ENCODE data around the gene FSTL5. TPM values are rescaled to one million over a fixed set of nuclear protein-coding genes. Genes with fewer than 3 reads are reported as not detected.

FSTL5 gene
- total RNA-seq, 1 experiment from 2014 or later = not detected

DNA sequence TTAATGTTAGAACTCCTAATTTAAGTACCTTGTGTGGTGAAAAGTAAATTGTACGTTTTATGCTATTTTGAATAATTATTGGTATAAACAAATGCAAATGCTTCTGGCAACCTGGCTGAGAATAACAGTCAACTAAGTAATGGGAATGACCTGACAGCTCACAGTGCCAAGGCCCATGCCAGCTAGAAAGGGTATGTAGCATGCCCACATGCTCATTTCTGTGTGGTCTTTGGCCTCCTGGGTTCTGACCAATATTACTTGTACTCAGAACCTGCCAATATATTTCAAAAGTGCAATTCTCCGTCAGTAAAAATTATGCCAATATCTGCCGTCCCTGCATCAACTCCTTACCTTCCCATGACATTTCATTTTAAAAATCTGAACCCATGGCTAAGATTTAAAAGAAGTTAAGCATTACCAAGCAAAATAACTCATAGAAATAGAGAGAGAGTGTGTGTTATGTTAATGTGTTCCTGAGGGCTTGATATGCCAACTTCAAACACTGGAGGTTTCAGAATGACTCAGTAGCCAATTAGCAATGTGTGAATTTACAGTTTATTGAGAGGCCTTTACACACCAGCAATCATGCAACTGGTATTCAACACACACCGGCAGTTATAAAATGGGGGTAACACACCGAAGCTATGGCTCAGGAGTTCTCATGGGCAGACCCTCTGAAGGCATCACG, 820.8 kb downstream of the FSTL5 start:
- no peak for DNase-seq (ENCODE audit: unreplicated experiment)
- Mint-ChIP-seq H3K9me3 (ENCODE audit: unreplicated experiment) (no peaks in the 10 kb centered on the region), H3K4me1 (ENCODE audit: insufficient read depth, unreplicated experiment) (peaks cover 11% of the 10 kb centered on the region), H3K36me3 (ENCODE audit: insufficient read depth, unreplicated experiment) (no peaks in the 10 kb centered on the region), H3K4me3 (ENCODE audit: unreplicated experiment) (no peak overlapping the region), H3K27ac (ENCODE audit: low read depth, unreplicated experiment) (no peak overlapping the region), H3K27me3 (ENCODE audit: insufficient read depth, unreplicated experiment) (no peaks in the 10 kb centered on the region)
- intact Hi-C loops (cut with micrococcal nuclease) = no loop called here
- CTCF ChIA-PET = interaction anchor here (0.7 kb wide), 1 partner anchor 161 kb away, joined by 3 read pairs; no protein-coding TSS in a partner anchor
- TF ChIP-seq, protein P1, sequence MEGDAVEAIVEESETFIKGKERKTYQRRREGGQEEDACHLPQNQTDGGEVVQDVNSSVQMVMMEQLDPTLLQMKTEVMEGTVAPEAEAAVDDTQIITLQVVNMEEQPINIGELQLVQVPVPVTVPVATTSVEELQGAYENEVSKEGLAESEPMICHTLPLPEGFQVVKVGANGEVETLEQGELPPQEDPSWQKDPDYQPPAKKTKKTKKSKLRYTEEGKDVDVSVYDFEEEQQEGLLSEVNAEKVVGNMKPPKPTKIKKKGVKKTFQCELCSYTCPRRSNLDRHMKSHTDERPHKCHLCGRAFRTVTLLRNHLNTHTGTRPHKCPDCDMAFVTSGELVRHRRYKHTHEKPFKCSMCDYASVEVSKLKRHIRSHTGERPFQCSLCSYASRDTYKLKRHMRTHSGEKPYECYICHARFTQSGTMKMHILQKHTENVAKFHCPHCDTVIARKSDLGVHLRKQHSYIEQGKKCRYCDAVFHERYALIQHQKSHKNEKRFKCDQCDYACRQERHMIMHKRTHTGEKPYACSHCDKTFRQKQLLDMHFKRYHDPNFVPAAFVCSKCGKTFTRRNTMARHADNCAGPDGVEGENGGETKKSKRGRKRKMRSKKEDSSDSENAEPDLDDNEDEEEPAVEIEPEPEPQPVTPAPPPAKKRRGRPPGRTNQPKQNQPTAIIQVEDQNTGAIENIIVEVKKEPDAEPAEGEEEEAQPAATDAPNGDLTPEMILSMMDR (IDR thresholded peaks at IDR 0.05; ENCODE audit: unreplicated experiment) = no peak
- BruUV-seq (replicated peaks) = no TSS peak
- POLR2A ChIA-PET = no interaction called here

DNA sequence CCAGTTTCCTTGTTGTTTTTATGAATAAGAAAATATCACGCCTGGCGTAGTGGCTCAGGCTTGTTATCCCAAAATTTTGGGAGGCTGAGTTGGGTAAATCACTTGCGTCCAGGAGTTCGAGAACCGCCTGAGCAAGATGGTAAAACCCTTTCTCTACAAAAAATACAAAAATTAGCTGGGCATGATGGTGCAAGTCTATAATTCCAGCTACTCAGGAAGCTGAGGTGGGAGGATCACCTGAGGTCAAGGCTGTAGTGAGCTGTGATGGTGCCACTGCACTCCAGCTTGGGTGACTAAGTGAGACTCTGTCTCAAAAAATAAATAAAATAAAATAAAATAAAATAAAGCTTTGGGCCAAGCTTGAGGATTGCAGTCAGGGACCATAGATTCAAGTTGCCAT, 827.2 kb downstream of the FSTL5 start:
- Mint-ChIP-seq H3K4me3 (ENCODE audit: unreplicated experiment) (no peak overlapping the region), H3K27ac (ENCODE audit: low read depth, unreplicated experiment) (no peak overlapping the region), H3K27me3 (ENCODE audit: insufficient read depth, unreplicated experiment) (no peaks in the 10 kb centered on the region), H3K9me3 (ENCODE audit: unreplicated experiment) (no peaks in the 10 kb centered on the region), H3K36me3 (ENCODE audit: insufficient read depth, unreplicated experiment) (no peaks in the 10 kb centered on the region), H3K4me1 (ENCODE audit: insufficient read depth, unreplicated experiment) (no peaks in the 10 kb centered on the region)
- DNase-seq (ENCODE audit: unreplicated experiment) = no peak
- TF ChIP-seq, protein P1 (IDR thresholded peaks at IDR 0.05; ENCODE audit: unreplicated experiment) = no peak
- ChIA-PET POLR2A (no interaction called here), CTCF (interaction anchor here (0.6 kb wide), 1 partner anchor 1883 kb away, joined by 3 read pairs; no protein-coding TSS in a partner anchor)
- no TSS peak for BruUV-seq (replicated peaks)
- intact Hi-C loops (cut with micrococcal nuclease) = no loop called here

- Mint-ChIP-seq H3K9me3 (ENCODE audit: unreplicated experiment) (no peaks in the 10 kb centered on the region), H3K4me1 (ENCODE audit: insufficient read depth, unreplicated experiment) (no peaks in the 10 kb centered on the region), H3K27me3 (ENCODE audit: insufficient read depth, unreplicated experiment) (no peaks in the 10 kb centered on the region), H3K27ac (ENCODE audit: low read depth, unreplicated experiment) (no peak overlapping the region), H3K4me3 (ENCODE audit: unreplicated experiment) (no peak overlapping the region), H3K36me3 (ENCODE audit: insufficient read depth, unreplicated experiment) (no peaks in the 10 kb centered on the region)
- CTCF ChIA-PET = interaction anchor here (0.6 kb wide), 1 partner anchor 1882 kb away, joined by 3 read pairs; no protein-coding TSS in a partner anchor
- BruUV-seq (replicated peaks) = no TSS peak
- TF ChIP-seq, protein P1 (IDR thresholded peaks at IDR 0.05; ENCODE audit: unreplicated experiment) = no peak
- no peak for DNase-seq (ENCODE audit: unreplicated experiment)
- intact Hi-C loops (cut with micrococcal nuclease) = no loop called here
- POLR2A ChIA-PET = interaction anchor here (0.5 kb wide), 1 partner anchor 1188 kb away, joined by 3 read pairs; no protein-coding TSS in a partner anchor
Measured at GRCh38 chr4:161336016-161336530, 827.7 kb downstream of the FSTL5 start.
